OCI-LY7 (cell line): ENCODE data around the gene C16orf74. TPM values are rescaled to one million over a fixed set of nuclear protein-coding genes. Genes with fewer than 3 reads are reported as not detected.

Experiments used
- BruUV-seq: library from RNA; stranded (reverse); fragments of 400-500 nt; replicated peaks from 2 replicates; lab custom pipeline; 2021; lab: Mats Ljungman, UMichigan
- CTCF ChIA-PET: fragments of 300-600 bp; sonication (Branson Sonifier 250); formaldehyde crosslinking; loops from one replicate; lab custom pipeline; 2022; ENCODE audit warnings: antibody characterized with exemption; ENCODE audit not compliant: unreplicated experiment; lab: Charles Lee
- POLR2A ChIA-PET: fragments of 300-600 bp; sonication (Branson Sonifier 250); formaldehyde crosslinking; loops from one replicate; lab custom pipeline; 2022; ENCODE audit warnings: antibody characterized with exemption; lab: Charles Lee
- DNase-seq: peaks from one replicate; pipeline ENCODE4 v3.0.0-alpha.2; 2015; ENCODE audit warnings: low spot score
- H2AFZ ChIP-seq: fragments of 200-600 bp; sonication (generic), shearing (Covaris generic); 2 replicates; pipeline ENCODE4 v1.6.1; 2014; ENCODE audit warnings: mild to moderate bottlenecking, antibody characterized with exemption, low read length, moderate library complexity
- H3K27ac ChIP-seq: fragments of 200-600 bp; sonication (generic); 2 replicates; pipeline ENCODE4 v1.5.1; 2014; ENCODE audit warnings: mixed run types, low read depth, mild to moderate bottlenecking, moderate library complexity, low read length, inconsistent platforms; ENCODE audit not compliant: poor library complexity, severe bottlenecking
- H3K36me3 ChIP-seq: fragments of 200-600 bp; sonication (generic); 2 replicates; pipeline ENCODE4 v1.6.1; 2014; ENCODE audit warnings: mild to moderate bottlenecking, antibody characterized with exemption, low read length, moderate library complexity, mixed read lengths; ENCODE audit not compliant: insufficient read depth
- H3K4me1 ChIP-seq: fragments of 200-600 bp; sonication (generic); 2 replicates; pipeline ENCODE4 v1.5.1; 2014; ENCODE audit warnings: mild to moderate bottlenecking, low read length; ENCODE audit not compliant: insufficient read depth, poor library complexity, severe bottlenecking
- H3K4me2 ChIP-seq: fragments of 200-600 bp; sonication (generic); 2 replicates; pipeline ENCODE4 v1.6.1; 2014; ENCODE audit warnings: mild to moderate bottlenecking, low read length
- H3K4me3 ChIP-seq: fragments of 200-600 bp; sonication (generic); 2 replicates; pipeline ENCODE4 v1.5.1; 2014; ENCODE audit warnings: mild to moderate bottlenecking, low read depth, low read length; ENCODE audit not compliant: poor library complexity, severe bottlenecking
- H3K79me2 ChIP-seq: fragments of 200-600 bp; sonication (generic); 2 replicates; pipeline ENCODE4 v1.6.1; 2016; ENCODE audit warnings: low read depth, mild to moderate bottlenecking, low read length, moderate library complexity, mixed read lengths; ENCODE audit not compliant: insufficient read depth
- H3K9me2 ChIP-seq: fragments of 200-600 bp; sonication (generic); 2 replicates; pipeline ENCODE4 v1.6.1; 2016; ENCODE audit warnings: mild to moderate bottlenecking, low read length, mixed read lengths; ENCODE audit not compliant: insufficient read depth
- H3K9me3 ChIP-seq: fragments of 200-600 bp; sonication (generic); 2 replicates; pipeline ENCODE4 v1.6.1; 2014; ENCODE audit warnings: mild to moderate bottlenecking, mixed run types, low read length, mixed read lengths
- H4K20me1 ChIP-seq: fragments of 200-600 bp; sonication (generic); 2 replicates; pipeline ENCODE4 v1.6.1; 2014; ENCODE audit warnings: mild to moderate bottlenecking, antibody characterized with exemption, low read length, moderate library complexity, mixed read lengths; ENCODE audit not compliant: insufficient read depth
- CTCF ChIP-seq: fragments of 200-600 bp; sonication (generic); conservative IDR thresholded peaks from 2 replicates; pipeline ENCODE4 v1.5.1; 2014; ENCODE audit warnings: mild to moderate bottlenecking, antibody characterized with exemption, low read length, moderate library complexity, mixed read lengths
- EZH2phosphoT487 ChIP-seq: fragments of 200-600 bp; sonication (generic); IDR thresholded peaks from 2 replicates; pipeline ENCODE4 v1.6.1; 2018; ENCODE audit warnings: low read depth, borderline replicate concordance, mild to moderate bottlenecking, mixed run types, antibody characterized with exemption, low read length, moderate library complexity, mixed read lengths
- intact Hi-C: fragments of 100-400 bp; cut with micrococcal nuclease; formaldehyde crosslinking; loops from one replicate; pipeline ENCODE4 v1.10.0; 2022; ENCODE audit not compliant: unreplicated experiment
- total RNA-seq, 2 experiments: library from RNA; depleted of rRNA in 1 of 2; stranded (reverse); fragments of >200 nt in 1 of 2; shearing (Covaris generic) in 1 of 2; gene quantifications; 2 replicates each; pipeline ENCODE4 v1.2.3, GENCODE V29; 2014 to 2022

Gene C16orf74
- total RNA-seq, 2 experiments from 2014 or later, result 6.8 to 9.7 TPM

- CTCF ChIA-PET, result no interaction called here
- H3K79me2 ChIP-seq, result no peaks in the 10 kb centered on the region
- BruUV-seq, result no TSS peak
Measured at GRCh38 chr16:85728879-85729278, 22.0 kb downstream of the C16orf74 start.

GRCh38 chr16:85724936-85725335 is 26.0 kb downstream of the C16orf74 start:
- H3K4me3 ChIP-seq, result no peak overlapping the region
- ChIA-PET POLR2A (no interaction called here), CTCF (no interaction called here)
- no TSS peak for BruUV-seq
- H3K9me2 ChIP-seq, result no peaks in the 10 kb centered on the region
- DNase-seq, result no peak
- H3K4me2 ChIP-seq, result no peak overlapping the region
- H2AFZ ChIP-seq, result no peak overlapping the region
- H3K36me3 ChIP-seq, result no peaks in the 10 kb centered on the region
- TF ChIP-seq CTCF (no peak), EZH2phosphoT487 (no peak)
- intact Hi-C loops, result no loop called here
- no peaks in the 10 kb centered on the region for H3K9me3 ChIP-seq
- no peak overlapping the region for H3K27ac ChIP-seq
- no peaks in the 10 kb centered on the region for H3K79me2 ChIP-seq
- no peaks in the 10 kb centered on the region for H4K20me1 ChIP-seq
- peaks cover 7% of the 10 kb centered on the region for H3K4me1 ChIP-seq

More at GRCh38 chr16:85728879-85729278, 22.0 kb downstream of the C16orf74 start:
- intact Hi-C loops, result no loop called here
- Histone ChIP-seq H4K20me1 (no peaks in the 10 kb centered on the region), H3K4me1 (peaks cover 11% of the 10 kb centered on the region), H3K27ac (no peak overlapping the region), H2AFZ (no peak overlapping the region), H3K9me3 (no peaks in the 10 kb centered on the region), H3K9me2 (no peaks in the 10 kb centered on the region), H3K4me2 (no peak overlapping the region), H3K36me3 (no peaks in the 10 kb centered on the region), H3K4me3 (no peak overlapping the region)
- DNase-seq, result no peak
- POLR2A ChIA-PET, result no interaction called here
- no peak for TF ChIP-seq EZH2phosphoT487
- TF ChIP-seq CTCF, result peak; percentile 58

GRCh38 chr16:85724126-85724879 is 26.6 kb downstream of the C16orf74 start:
- intact Hi-C loops, result no loop called here
- Histone ChIP-seq H3K4me1 (peaks cover 7% of the 10 kb centered on the region), H3K9me3 (no peaks in the 10 kb centered on the region), H3K4me3 (no peak overlapping the region), H2AFZ (no peak overlapping the region), H3K9me2 (no peaks in the 10 kb centered on the region), H4K20me1 (no peaks in the 10 kb centered on the region), H3K4me2 (no peak overlapping the region), H3K36me3 (no peaks in the 10 kb centered on the region), H3K27ac (no peak overlapping the region), H3K79me2 (no peaks in the 10 kb centered on the region)
- BruUV-seq, result no TSS peak
- ChIA-PET POLR2A (interaction anchor here (0.6 kb wide), 1 partner anchor 9 kb away, joined by 3 read pairs; no protein-coding TSS in a partner anchor), CTCF (no interaction called here)
- TF ChIP-seq EZH2phosphoT487, result no peak
- TF ChIP-seq CTCF, result no peak
- DNase-seq, result no peak
